LNCaP clone FGC (cell line): Measurements from ENCODE around the gene CACNA1G.

ENCODE experiments used
- DNase-seq: peaks from one replicate; pipeline ENCODE4 v3.0.0-alpha.2; 2011; ENCODE audit warnings: low read depth
- H3K4me3 ChIP-seq: 2 replicates; pipeline ENCODE4 v1.5.1; 2011; ENCODE audit warnings: mild to moderate bottlenecking, low read depth, low read length, control low read depth
- CTCF ChIP-seq: IDR thresholded peaks from 2 replicates; pipeline ENCODE4 v1.5.1; 2012; ENCODE audit warnings: mild to moderate bottlenecking; ENCODE audit not compliant: control insufficient read depth, insufficient read depth; ENCODE audit errors: extremely low read depth

Gene CACNA1G

GRCh38 chr17:50547736-50548083, 12.8 kb upstream of the CACNA1G start:
- peak overlapping the region; percentile 79 for H3K4me3 ChIP-seq
- DNase-seq: no peak
- no peak for TF ChIP-seq CTCF

- no peak for TF ChIP-seq CTCF
- no peak overlapping the region for H3K4me3 ChIP-seq
- no peak for DNase-seq
Observed at GRCh38 chr17:50548831-50549230, 11.7 kb upstream of the CACNA1G start.

- TF ChIP-seq CTCF: no peak
- DNase-seq: no peak
- no peak overlapping the region for H3K4me3 ChIP-seq
Observed at GRCh38 chr17:50549256-50549941, 11.1 kb upstream of the CACNA1G start.

- no peak for TF ChIP-seq CTCF
- no peak overlapping the region for H3K4me3 ChIP-seq
- no peak for DNase-seq
Observed at GRCh38 chr17:50549969-50550368, 10.5 kb upstream of the CACNA1G start.

GRCh38 chr17:50550661-50551432, 9.7 kb upstream of the CACNA1G start:
- TF ChIP-seq CTCF: peak; percentile 80
- DNase-seq: no peak
- no peak overlapping the region for H3K4me3 ChIP-seq

GRCh38 chr17:50551433-50551815, 9.1 kb upstream of the CACNA1G start:
- DNase-seq: no peak

More at GRCh38 chr17:50551433-50551815, 9.1 kb upstream of the CACNA1G start:
- no peak overlapping the region for H3K4me3 ChIP-seq
- TF ChIP-seq CTCF: no peak
